Cardiac muscle cell (in vitro differentiated cells and primary cell): Measurements from ENCODE around the gene PEF1. TPM values are rescaled to one million over a fixed set of nuclear protein-coding genes. Genes with fewer than 3 reads are reported as not detected.
"Not testable (repeated sequence)": the region's sequence is repeated elsewhere in the genome, so short reads cannot be mapped to it uniquely, and the experiment has no call there.

Experiments used
- DNase-seq, 2 donors: peaks; one replicate each; pipeline versions ENCODE4 v3.0.0 to v3.0.0-alpha.2; 2010 to 2017; ENCODE audit warnings: low read depth in 1 of 2, low spot score in 1 of 2
- H3K27ac ChIP-seq: fragments of 200-600 bp; sonication (generic); 2 replicates; pipeline ENCODE4 v1.5.1; 2016
- H3K27me3 ChIP-seq: fragments of 200-600 bp; sonication (generic); 2 replicates; pipeline ENCODE4 v1.6.0; 2016; ENCODE audit warnings: control low read depth
- H3K36me3 ChIP-seq: fragments of 200-600 bp; sonication (generic); 2 replicates; pipeline ENCODE4 v1.5.1; 2016; ENCODE audit warnings: control low read depth
- H3K4me1 ChIP-seq: fragments of 200-600 bp; sonication (generic); 2 replicates; pipeline ENCODE4 v1.8.1; 2017; ENCODE audit warnings: low read depth, mild to moderate bottlenecking, mixed run types
- H3K4me3 ChIP-seq: fragments of 200-600 bp; sonication (generic); 2 replicates; pipeline ENCODE4 v1.5.1; 2016; ENCODE audit warnings: mild to moderate bottlenecking
- H3K9me3 ChIP-seq: fragments of 200-600 bp; sonication (generic); 2 replicates; pipeline ENCODE4 v1.5.1; 2017; ENCODE audit warnings: low read depth, mild to moderate bottlenecking, control low read depth
- polyA plus RNA-seq: library from polyadenylated mRNA; unstranded; fragments of >200 nt; fragmentation: Nextera tagmentation; extraction: Ambion mirVana; gene quantifications from 2 replicates; pipeline ENCODE4 v1.2.1, GENCODE V29; 2016
- total RNA-seq: library from RNA; depleted of rRNA; stranded (reverse); fragments of >200 nt; gene quantifications from 2 replicates; pipeline ENCODE4 v1.2.3, GENCODE V29; 2016
- TF ChIP-seq, protein P1 (sequence below): IDR thresholded peaks from 2 replicates; pipeline ENCODE4 v1.5.1; 2012; ENCODE audit warnings: low read depth, mild to moderate bottlenecking, low read length

Gene PEF1
- total and polyA plus RNA-seq, 2 experiments from 2014 or later: 89.3 to 97.8 TPM

GRCh38 chr1:31588751-31589515 lies 55.7 kb downstream of the PEF1 start:
- Histone ChIP-seq H3K4me1 (peaks cover 6% of the 10 kb centered on the region), H3K4me3 (no peak overlapping the region), H3K27me3 (peaks cover 24% of the 10 kb centered on the region), H3K9me3 (no peaks in the 10 kb centered on the region), H3K27ac (no peak overlapping the region), H3K36me3 (no peaks in the 10 kb centered on the region)
- TF ChIP-seq, protein P1, sequence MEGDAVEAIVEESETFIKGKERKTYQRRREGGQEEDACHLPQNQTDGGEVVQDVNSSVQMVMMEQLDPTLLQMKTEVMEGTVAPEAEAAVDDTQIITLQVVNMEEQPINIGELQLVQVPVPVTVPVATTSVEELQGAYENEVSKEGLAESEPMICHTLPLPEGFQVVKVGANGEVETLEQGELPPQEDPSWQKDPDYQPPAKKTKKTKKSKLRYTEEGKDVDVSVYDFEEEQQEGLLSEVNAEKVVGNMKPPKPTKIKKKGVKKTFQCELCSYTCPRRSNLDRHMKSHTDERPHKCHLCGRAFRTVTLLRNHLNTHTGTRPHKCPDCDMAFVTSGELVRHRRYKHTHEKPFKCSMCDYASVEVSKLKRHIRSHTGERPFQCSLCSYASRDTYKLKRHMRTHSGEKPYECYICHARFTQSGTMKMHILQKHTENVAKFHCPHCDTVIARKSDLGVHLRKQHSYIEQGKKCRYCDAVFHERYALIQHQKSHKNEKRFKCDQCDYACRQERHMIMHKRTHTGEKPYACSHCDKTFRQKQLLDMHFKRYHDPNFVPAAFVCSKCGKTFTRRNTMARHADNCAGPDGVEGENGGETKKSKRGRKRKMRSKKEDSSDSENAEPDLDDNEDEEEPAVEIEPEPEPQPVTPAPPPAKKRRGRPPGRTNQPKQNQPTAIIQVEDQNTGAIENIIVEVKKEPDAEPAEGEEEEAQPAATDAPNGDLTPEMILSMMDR: no peak
- peak in 1 of 2 donors; percentile 37 for DNase-seq

- peaks cover 24% of the 10 kb centered on the region for H3K27me3 ChIP-seq
- no peaks in the 10 kb centered on the region for H3K9me3 ChIP-seq
- no peak overlapping the region for H3K4me3 ChIP-seq
- peak; percentile 43 to 67 for DNase-seq
- H3K4me1 ChIP-seq: peaks cover 12% of the 10 kb centered on the region
- H3K36me3 ChIP-seq: no peaks in the 10 kb centered on the region
- no peak overlapping the region for H3K27ac ChIP-seq
- TF ChIP-seq, protein P1: peak; percentile 78
These were observed 56.8 kb downstream of the PEF1 start for GRCh38 chr1:31587720-31588423.

- H3K9me3 ChIP-seq, H3K27ac ChIP-seq, H3K4me3 ChIP-seq, H3K36me3 ChIP-seq, DNase-seq: not testable (repeated sequence)
- Histone ChIP-seq H3K27me3 (peaks cover 24% of the 10 kb centered on the region), H3K4me1 (peaks cover 14% of the 10 kb centered on the region)
These were observed 57.4 kb downstream of the PEF1 start for GRCh38 chr1:31587328-31587699.

GRCh38 chr1:31586376-31587327 lies 58.0 kb downstream of the PEF1 start:
- H3K36me3 ChIP-seq: no peaks in the 10 kb centered on the region
- TF ChIP-seq, protein P1: no peak
- H3K27ac ChIP-seq: no peak overlapping the region
- no peaks in the 10 kb centered on the region for H3K9me3 ChIP-seq
- no peak overlapping the region for H3K4me3 ChIP-seq
- H3K27me3 ChIP-seq: peaks cover 24% of the 10 kb centered on the region
- peaks cover 15% of the 10 kb centered on the region for H3K4me1 ChIP-seq
- no peak for DNase-seq

DNA sequence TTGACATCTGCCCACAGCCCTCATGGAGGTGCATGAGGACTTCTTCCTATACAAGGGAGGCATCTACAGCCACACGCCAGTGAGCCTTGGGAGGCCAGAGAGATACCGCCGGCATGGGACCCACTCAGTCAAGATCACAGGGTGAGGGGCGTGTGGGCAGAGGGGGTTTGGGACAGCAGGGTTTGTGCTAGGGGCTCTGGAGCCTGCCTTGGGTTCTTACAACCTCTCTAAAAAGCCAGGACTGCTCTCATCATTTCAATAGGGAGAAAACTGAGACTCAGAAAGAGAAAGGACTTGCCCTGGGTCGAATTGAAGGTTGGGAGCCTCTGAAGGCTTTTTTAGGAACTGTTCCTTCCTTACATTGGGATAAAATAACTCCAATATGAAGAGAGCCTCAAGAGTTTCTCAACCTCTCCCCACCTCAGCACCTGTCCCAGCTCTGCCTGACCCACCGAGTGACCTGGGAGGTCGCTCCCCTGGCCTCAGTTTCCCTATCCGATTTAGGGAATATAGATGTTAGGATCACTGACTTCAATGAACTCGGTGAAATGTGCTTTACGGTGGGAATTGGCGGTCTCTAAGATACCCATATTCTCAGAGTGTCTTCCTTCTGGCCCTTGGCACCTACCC lies 58.8 kb downstream of the PEF1 start:
- Histone ChIP-seq H3K4me3 (no peak overlapping the region), H3K9me3 (no peaks in the 10 kb centered on the region), H3K4me1 (peaks cover 15% of the 10 kb centered on the region), H3K27ac (no peak overlapping the region), H3K27me3 (peaks cover 21% of the 10 kb centered on the region), H3K36me3 (no peaks in the 10 kb centered on the region)
- TF ChIP-seq, protein P1: no peak
- DNase-seq: no peak
